Kidney (tissue), 14 donors: ENCODE results near the gene STAG1. TPM values are rescaled to one million over a fixed set of nuclear protein-coding genes. Genes with fewer than 3 reads are reported as not detected.

Experiments
- DNase-seq, 5 donors: peaks; one replicate each; pipeline ENCODE4 v3.0.0-alpha.2; 2013 to 2020
- FAIRE-seq: peaks from 2 replicates; lab custom pipeline; 2012; peaks lifted over from hg19 to GRCh38; lab: Jason Lieb, UNC
- H3K27ac ChIP-seq, 2 donors: one replicate each; pipeline ENCODE4 v1.7.0; 2013; ENCODE audit warnings: low read depth in 2 of 2, low read length in 2 of 2, inconsistent platforms in 1 of 2
- H3K27me3 ChIP-seq: one replicate; pipeline ENCODE4 v1.7.1; 2013; ENCODE audit warnings: low read length, inconsistent platforms; ENCODE audit not compliant: control insufficient read depth, insufficient read depth
- H3K36me3 ChIP-seq, 3 donors: one replicate each; pipeline versions ENCODE4 v1.7.0 to v1.7.1; 2013; ENCODE audit warnings: low read length in 3 of 3, control low read depth in 1 of 3, inconsistent platforms in 1 of 3; ENCODE audit not compliant: insufficient read depth in 3 of 3, control insufficient read depth in 2 of 3
- H3K4me1 ChIP-seq, 3 donors: one replicate each; pipeline versions ENCODE4 v1.7.0 to v1.7.1; 2013; ENCODE audit warnings: low read length in 3 of 3, inconsistent platforms in 1 of 3, low read depth in 1 of 3; ENCODE audit not compliant: control insufficient read depth in 2 of 3, insufficient read depth in 2 of 3
- H3K4me3 ChIP-seq, 3 donors: one replicate each; pipeline versions ENCODE4 v1.7.0 to v1.8.1; 2013; ENCODE audit warnings: low read length in 3 of 3, control low read depth in 1 of 3, inconsistent platforms in 1 of 3
- H3K9ac ChIP-seq, 3 donors: one replicate each; pipeline versions ENCODE4 v1.7.0 to v1.7.1; 2013; ENCODE audit warnings: low read length in 3 of 3, control low read depth in 1 of 3, inconsistent platforms in 1 of 3
- H3K9me3 ChIP-seq, 3 donors: one replicate each; pipeline versions ENCODE4 v1.7.0 to v1.7.1; 2013; ENCODE audit warnings: low read length in 3 of 3, control low read depth in 1 of 3, inconsistent platforms in 1 of 3; ENCODE audit not compliant: control insufficient read depth in 2 of 3, insufficient read depth in 1 of 3
- intact Hi-C: fragments of 100-400 bp; cut with DNase I; formaldehyde crosslinking; loops from one replicate; pipeline ENCODE4 v1.11.1; 2022
- polyA plus RNA-seq: library from polyadenylated mRNA; stranded (reverse); fragments of 350-450 nt; fragmentation: Illumina TruSeq; extraction: RNeasy Lipid Tissue Mini Kit (QIAGEN cat#74804); gene quantifications from one replicate; pipeline ENCODE4 v1.2.3, GENCODE V29; 2014; ENCODE audit warnings: low read depth, low replicate concordance; ENCODE audit not compliant: insufficient read depth
- total RNA-seq: library from RNA; stranded (reverse); fragmentation: NEBNext Ultra II Directional; extraction: Animal tissue kit (Norgen Biotek cat#: 25700); gene quantifications from one replicate; pipeline ENCODE4 v1.2.1, GENCODE V29; 2021
- TF ChIP-seq, protein P1 (sequence below): IDR thresholded peaks from 3 replicates; pipeline ENCODE4 v1.5.1; 2012; ENCODE audit warnings: mild to moderate bottlenecking, moderate library complexity, borderline replicate concordance; ENCODE audit not compliant: insufficient read depth; ENCODE audit errors: extremely low read depth
- donor health status: control.
- donor health status: control.
- donor health status: control.
- donor health status: control.
- donor health status: control.
- donor health status: DM: yes; HTN: yes; CAD: no.
- donor health status: Normal renal cell carcinoma (clear cell type).

STAG1 gene
- total and polyA plus RNA-seq, 2 donors from 2014 or later = 7.8 to 49.9 TPM

DNA sequence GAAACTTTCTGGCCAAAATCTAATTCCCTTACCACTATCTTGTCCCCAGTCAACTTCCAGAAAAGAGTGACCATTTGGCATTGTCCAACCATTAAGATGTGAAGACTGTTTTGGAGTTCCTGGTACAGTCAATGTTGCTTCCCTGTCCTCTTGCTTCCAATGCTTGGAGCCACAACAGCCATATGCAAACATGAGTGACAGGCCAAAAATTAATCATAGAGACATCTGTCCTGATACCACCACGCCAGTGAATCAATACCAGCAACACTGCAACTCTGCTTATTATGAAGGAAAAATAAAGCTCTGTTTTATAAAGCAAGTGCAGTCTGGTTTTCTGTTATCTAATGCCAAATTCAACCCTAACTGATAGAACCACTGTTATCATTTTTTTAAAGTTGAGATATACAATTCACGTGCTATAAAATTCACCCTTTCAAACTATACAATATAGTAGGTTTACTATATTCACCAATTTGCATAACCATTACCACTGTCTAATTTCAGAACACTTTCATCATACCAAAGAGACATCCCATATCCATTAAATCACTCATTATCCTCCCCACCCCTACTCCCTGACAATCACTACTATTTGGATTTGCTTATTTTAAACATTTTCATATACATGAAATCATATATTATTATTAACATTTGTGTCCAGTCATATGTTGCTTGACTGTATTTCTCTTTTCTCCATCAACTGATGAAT, 76.9 kb downstream of the STAG1 start:
- H3K27me3 ChIP-seq = no peaks in the 10 kb centered on the region
- FAIRE-seq (no peak), DNase-seq (no peak)
- TF ChIP-seq, protein P1, sequence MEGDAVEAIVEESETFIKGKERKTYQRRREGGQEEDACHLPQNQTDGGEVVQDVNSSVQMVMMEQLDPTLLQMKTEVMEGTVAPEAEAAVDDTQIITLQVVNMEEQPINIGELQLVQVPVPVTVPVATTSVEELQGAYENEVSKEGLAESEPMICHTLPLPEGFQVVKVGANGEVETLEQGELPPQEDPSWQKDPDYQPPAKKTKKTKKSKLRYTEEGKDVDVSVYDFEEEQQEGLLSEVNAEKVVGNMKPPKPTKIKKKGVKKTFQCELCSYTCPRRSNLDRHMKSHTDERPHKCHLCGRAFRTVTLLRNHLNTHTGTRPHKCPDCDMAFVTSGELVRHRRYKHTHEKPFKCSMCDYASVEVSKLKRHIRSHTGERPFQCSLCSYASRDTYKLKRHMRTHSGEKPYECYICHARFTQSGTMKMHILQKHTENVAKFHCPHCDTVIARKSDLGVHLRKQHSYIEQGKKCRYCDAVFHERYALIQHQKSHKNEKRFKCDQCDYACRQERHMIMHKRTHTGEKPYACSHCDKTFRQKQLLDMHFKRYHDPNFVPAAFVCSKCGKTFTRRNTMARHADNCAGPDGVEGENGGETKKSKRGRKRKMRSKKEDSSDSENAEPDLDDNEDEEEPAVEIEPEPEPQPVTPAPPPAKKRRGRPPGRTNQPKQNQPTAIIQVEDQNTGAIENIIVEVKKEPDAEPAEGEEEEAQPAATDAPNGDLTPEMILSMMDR = no peak
- no peak overlapping the region for H3K9ac ChIP-seq
- no peak overlapping the region for H3K27ac ChIP-seq
- no peak overlapping the region for H3K4me3 ChIP-seq
- no peaks in the 10 kb centered on the region for H3K36me3 ChIP-seq
- intact Hi-C loops = no loop called here
- H3K4me1 ChIP-seq = peaks cover 0 to 10% (median 5%) of the 10 kb centered on the region in 3 donors
- H3K9me3 ChIP-seq = no peaks in the 10 kb centered on the region

DNA sequence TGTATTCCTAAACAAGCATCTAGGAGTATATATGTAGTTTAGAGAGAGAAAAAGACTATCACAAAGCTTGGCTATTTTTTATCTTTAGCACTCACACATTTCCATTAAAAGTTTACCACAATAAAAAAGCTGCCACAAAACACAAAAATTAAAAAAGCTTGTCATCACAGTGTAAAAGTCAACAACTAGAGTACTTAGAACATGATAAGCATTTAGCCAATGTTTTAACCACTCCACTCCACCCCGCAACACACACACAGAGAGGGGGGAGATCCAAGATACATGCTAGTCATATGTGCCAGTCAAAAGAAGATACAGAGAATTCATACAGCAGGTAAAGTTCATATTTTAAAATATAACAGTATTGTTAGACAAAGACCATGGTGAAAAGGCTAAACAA, 79.7 kb downstream of the STAG1 start:
- FAIRE-seq = no peak
- no peaks in the 10 kb centered on the region for H3K36me3 ChIP-seq

GRCh38 chr3:136671921-136672320, 80.3 kb downstream of the STAG1 start:
- Histone ChIP-seq H3K4me3 (no peak overlapping the region), H3K36me3 (no peaks in the 10 kb centered on the region), H3K27ac (no peak overlapping the region), H3K9ac (no peak overlapping the region), H3K27me3 (no peaks in the 10 kb centered on the region), H3K9me3 (no peaks in the 10 kb centered on the region), H3K4me1 (peaks cover 0 to 10% (median 5%) of the 10 kb centered on the region in 3 donors)
- no peak for FAIRE-seq
- intact Hi-C loops = no loop called here
- DNase-seq = no peak
- TF ChIP-seq, protein P1 = no peak

More for the DNA sequence above, 79.7 kb downstream of the STAG1 start:
- TF ChIP-seq, protein P1 = no peak
- Histone ChIP-seq H3K27me3 (no peaks in the 10 kb centered on the region), H3K27ac (no peak overlapping the region), H3K9ac (no peak overlapping the region), H3K9me3 (no peaks in the 10 kb centered on the region), H3K4me1 (peaks cover 0 to 10% (median 5%) of the 10 kb centered on the region in 3 donors), H3K4me3 (no peak overlapping the region)
- DNase-seq = no peak
- intact Hi-C loops = no loop called here
